Muscle of back (tissue), 11 donors: Measurements from ENCODE around the gene CCSER2. TPM values are rescaled to one million over a fixed set of nuclear protein-coding genes. Genes with fewer than 3 reads are reported as not detected.
"Not testable (repeated sequence)": the region's sequence is repeated elsewhere in the genome, so short reads cannot be mapped to it uniquely, and the experiment has no call there.

Experiments
- DNase-seq, 3 donors: peaks; one replicate each; pipeline versions ENCODE4 v3.0.0 to v3.0.0-alpha.2; 2013
- polyA plus RNA-seq, 10 donors: library from polyadenylated mRNA; unstranded; fragments of 120-200 nt; gene quantifications; one replicate each; pipeline ENCODE4 v1.2.1, GENCODE V29; 2013; ENCODE audit not compliant: insufficient read length in 10 of 10

The CCSER2 gene
- polyA plus RNA-seq, 10 donors: 28.5 to 66.1 (median 50.2) TPM

DNA sequence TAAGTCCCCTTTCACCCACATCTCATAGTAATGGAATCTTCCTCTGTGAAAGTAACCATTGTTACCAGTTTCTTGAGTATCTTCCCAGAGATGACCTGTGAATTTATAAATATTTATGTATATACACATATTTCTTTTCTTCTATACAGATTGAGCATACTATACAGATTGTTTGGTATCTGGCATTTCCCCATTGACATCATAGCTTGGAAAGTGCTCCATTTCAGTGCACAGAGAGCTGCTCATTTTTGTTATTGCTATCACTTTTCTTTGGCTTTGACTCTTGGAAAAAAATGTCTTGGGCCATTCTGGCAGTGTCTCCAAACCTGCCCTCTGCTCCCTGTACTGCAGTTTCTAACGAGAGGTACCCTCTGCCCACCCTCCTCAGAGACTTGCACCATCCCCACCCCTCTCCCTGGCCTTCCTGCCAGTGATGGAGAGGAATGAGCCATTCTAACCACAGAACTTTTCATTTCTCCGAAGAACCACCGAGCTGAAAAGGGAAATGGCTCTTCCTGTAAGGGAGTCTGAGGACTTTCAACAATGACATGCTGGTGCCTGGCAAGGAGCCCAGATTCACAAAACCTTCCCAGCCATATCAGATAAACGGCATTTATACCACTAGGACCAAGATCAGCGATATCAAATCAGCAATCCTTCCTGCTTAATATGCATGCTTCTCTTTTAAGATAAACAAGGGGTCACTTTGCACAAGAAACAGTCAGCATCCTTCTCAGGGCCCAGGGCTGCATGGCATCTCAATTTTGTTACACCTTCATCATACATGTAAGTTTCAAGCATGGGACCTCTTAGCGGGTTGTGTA lies 19.7 kb upstream of the CCSER2 start:
- DNase-seq: peak in 2 of 3 donors; percentile 15 to 34

DNA sequence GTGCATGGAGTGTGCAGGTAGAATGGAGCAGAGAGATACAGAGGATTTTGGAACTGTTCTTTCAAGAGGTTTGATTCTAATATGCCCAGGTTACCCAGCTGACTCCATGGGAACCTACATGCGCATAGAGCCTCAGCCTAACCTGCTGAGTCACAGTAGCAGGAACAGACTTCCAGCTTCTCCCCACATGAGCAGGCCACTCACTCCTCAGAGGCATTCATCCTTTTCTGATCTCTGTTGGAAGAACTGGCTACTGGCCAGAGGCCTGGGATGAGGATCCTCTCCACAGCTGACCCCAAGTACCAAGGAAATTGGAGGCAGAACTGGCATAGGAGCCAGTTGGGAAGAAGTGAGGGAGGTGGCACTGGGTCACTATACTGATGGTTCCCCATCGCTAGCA lies 17.9 kb upstream of the CCSER2 start:
- DNase-seq: no peak

DNA sequence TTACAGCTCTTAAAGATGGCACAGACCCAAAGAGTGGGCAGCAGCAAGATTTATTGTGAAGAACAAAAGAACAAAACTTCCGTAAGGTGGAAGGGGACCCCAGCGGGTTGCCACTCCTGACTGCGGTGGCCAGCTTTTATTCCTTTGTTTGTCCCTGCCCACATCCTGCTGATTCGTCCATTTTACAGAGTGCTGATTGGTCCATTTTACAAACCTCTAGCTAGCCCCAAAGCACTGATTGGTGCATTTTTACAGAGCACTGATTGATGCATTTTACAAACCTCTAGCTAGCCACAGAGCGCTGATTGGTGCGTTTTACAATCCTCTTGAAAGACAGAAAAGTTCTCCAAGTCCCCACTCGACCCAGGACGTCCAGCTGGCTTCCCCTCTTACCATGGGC lies 16.8 kb upstream of the CCSER2 start:
- DNase-seq: no peak

DNA sequence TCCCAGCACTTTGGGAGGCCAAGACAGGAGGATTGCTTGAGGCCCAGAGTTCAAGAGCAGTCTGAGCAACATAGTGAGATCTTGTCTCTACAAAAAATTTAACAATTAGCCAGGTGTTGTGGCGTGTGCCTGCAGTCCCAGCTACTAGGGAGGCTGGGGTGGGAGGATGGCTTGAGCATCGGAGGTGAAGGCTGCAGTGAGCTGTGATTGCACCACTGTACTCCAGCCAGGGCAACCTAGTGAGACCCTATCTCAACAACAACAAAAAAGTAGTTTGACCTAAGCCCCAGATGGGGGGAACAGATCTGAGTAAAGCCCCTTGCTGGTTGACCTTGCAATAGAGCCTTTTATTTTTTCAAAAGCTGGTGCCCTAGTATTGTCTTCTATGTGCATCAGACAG lies 15.6 kb upstream of the CCSER2 start:
- no peak for DNase-seq

DNA sequence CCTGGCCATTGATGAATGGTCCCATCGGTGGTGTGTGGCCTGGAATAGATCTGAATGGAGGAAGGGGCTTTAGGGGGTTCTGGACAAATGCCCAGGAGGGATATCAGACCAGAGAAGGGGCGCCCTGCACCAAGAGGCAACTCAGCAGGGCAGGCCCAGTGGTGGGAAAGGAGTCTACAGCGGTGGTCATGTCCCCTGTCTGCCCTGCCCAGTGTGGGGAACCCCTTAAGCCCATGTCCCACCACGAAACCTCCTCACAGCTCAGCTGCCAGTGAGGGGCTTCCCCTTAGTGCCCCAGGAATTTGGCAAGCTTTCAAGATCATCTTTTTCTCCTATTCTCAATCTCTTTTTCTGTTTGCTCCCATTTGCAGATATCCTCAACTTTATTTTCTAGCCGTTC lies 14.1 kb upstream of the CCSER2 start:
- no peak for DNase-seq

GRCh38 chr10:84317174-84317573 lies 11.2 kb upstream of the CCSER2 start:
- DNase-seq: no peak

GRCh38 chr10:84321902-84322301 lies 6.5 kb upstream of the CCSER2 start:
- no peak for DNase-seq

DNA sequence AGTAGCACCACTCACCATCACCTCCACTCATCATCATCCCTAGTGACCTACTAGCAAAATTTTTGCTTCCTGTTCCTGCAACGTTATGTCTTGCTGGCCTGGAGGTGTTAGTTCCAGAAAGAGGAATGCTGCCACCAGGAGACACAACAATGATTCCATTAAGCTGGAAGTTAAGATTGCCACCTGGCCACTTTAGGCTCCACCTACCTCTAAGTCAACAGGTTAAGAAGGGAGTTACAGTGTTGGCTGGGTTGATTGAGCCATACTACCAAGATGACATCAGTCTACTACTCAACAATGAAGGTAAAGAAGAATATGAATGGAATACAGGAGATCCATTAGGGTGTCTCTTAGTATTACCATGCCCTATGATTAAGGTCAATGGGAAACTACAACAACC lies 4.8 kb upstream of the CCSER2 start:
- DNase-seq: not testable (repeated sequence)

DNA sequence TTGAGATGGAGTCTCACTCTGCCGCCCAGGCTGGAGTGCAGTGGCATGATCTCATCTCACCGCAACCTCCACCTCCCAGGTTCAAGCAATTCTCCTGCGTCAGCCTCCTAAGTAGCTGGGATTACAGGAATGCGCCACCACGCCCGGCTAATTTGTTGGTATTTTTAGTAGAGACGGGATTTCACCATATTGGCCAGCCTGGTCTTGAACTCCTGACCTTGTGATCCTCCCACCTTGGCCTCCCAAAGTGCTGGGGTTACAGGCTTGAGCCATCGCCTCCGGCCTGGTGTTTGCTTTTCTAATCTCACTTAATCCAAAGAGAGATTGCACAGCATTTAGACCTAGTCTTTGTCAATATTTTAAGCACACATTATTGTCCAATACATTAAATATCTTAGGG lies 1.4 kb upstream of the CCSER2 start:
- not testable (repeated sequence) for DNase-seq

DNA sequence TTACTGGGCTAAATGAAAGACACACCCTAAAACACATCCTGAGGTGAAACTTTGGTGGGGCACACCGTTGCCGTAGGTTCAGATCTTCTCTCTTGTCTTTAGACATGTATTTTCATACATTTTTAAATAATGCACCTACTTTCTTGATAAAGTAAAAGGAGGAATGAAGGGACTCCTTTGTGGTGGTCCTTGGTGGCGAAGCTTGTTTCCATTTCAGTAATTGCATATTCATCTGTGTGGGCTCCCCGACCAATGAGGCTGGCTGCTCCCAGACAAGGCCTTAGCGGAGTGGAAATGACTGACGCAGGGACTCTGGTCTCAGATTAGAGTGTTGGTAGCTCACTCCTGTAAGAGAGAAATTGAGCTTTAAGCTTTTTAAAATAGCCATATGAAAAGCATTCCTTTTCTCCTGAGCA lies 815 bp downstream of the CCSER2 start:
- DNase-seq: no peak

GRCh38 chr10:84329986-84330651 lies 1.7 kb downstream of the CCSER2 start:
- DNase-seq: no peak

DNA sequence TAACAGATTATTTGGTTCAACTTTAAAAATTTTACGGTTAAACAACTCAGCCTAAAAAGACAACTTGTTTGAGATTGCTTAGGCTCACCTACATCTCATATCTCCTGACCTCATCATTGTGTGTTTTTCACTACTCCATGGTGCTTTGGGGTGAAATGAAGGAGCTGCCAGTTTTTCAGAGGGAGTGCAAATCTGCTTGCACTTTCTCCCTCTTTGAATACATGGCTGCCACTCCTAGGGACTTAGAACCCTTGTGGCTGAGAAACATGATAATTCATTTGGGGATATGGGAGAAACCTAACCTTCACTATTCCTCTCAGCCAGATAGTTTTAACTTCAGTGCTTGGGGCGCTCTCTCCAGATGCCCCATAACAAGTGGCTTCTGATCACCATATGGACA lies 2.7 kb downstream of the CCSER2 start:
- DNase-seq: no peak

- no peak for DNase-seq
Observed at GRCh38 chr10:84333864-84334451, 5.6 kb downstream of the CCSER2 start.

DNA sequence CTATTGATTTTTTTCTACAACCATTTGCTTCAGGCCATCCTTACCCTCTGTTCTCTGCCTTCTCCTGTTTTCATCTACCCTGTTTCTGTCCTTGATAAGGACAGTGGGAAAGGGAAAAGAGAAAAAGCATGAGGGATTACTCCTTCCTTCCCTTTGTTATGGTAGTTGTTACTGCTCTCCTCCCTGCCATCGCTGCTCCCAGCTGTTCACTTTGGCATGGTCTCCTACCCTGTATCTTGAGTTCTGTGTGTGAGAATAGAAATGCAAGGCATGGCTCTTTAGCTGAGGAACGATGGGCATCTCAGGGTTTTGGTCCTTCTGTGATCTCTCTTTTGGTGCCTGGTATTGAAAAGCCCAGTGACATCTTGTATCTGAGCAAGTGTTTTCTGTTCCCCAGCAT lies 6.4 kb downstream of the CCSER2 start:
- DNase-seq: peak in 2 of 3 donors; percentile 31 to 45

DNA sequence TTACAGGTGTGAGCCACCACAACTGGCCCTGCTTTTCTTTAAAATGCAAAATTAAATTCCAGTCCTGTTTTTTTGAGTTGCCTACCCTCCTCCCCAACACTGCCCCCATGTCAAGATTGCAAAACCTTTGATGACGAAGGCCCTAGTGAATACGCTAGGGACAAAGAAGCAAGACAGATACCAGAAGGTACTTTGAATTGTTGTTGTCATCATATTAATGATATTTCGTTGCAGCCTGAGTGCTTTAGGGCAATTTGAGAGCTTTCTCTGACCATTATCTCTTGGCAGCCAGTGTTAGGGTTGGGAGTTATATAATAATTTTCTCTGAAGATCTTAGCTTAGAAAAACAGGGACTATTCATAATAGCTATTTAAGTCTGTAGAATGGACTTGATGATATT lies 7.1 kb downstream of the CCSER2 start:
- DNase-seq: no peak

- no peak for DNase-seq
Observed at GRCh38 chr10:84336406-84337090, 8.2 kb downstream of the CCSER2 start.

GRCh38 chr10:84337199-84337598 lies 8.8 kb downstream of the CCSER2 start:
- DNase-seq: no peak

- DNase-seq: no peak
Observed at GRCh38 chr10:84339025-84339424, 10.6 kb downstream of the CCSER2 start.

DNA sequence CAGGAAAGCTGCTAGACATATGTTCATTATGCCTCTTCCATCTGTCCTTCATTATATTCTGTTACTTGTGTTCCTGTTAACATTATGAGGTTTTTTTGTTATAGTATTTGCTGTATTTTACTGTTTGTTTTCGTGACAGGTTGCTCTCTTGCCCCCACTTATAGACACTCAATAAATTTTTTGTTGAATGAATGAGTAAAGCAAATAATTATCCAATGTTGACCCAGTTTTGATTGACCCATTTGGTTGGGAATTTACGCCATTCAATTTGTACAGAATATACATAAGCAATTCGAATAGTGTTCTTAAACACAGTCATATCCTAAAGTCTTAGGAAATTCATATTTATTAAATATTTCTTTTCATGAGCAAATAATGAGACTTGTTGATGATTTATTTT lies 11.8 kb downstream of the CCSER2 start:
- no peak for DNase-seq

- DNase-seq: no peak
Observed at GRCh38 chr10:84340632-84341537, 12.5 kb downstream of the CCSER2 start.

DNA sequence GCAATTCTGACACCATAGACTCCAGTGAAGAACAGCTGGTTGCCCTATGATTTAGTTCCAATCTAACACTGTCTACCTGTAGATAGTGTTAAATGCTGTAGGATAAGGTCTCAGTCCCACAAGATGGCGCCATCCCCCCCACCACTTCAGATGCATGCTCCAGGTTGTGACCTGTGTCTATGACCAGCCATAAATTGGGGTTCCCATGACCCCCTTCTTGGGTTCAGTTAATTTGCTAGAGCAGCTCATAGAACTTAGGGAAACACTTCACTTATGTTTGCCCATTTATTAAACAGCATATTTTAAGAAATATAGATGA lies 13.1 kb downstream of the CCSER2 start:
- no peak for DNase-seq

GRCh38 chr10:84341983-84342382 lies 13.6 kb downstream of the CCSER2 start:
- DNase-seq: no peak
